ENCODE data around the gene MTARC1.

MTARC1 gene

GRCh38 chr1:220833436-220833835, 46.7 kb downstream of the MTARC1 start:
- DNase-seq (ENCODE audit: low read depth in 2 of 2): no peak

DNA sequence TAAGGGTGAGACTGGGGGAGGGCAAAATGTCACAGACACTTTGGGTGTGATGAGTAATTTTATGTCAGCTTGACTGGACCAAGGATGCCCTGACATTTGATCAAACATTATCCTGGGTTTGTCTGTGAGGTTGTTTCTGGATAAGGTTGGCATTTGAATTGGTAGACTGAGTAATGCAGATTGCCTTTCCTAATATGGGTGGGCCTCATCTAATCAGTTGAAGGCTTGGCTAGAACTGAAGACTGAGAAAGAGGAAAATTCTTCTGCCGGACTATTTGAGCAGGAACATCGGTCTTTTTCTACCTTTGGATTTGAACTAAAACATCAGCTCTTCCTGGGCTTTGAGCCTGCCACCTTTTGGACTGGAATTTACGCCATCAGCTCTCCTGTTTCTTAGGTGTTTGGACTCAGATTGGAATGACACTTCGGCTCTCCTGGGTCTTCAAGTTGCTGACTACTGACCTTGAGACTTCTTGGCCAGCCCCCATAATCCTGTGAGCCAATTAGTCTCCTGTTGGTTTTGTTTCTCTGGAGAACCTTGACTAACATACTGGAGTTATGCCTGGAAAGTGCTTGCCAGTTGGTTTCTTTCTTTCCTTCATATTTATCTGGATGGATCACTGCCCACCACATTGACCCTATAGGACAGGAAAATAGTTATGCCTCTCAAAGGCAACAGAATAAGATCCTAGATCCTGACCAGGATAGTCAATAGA, 47.6 kb downstream of the MTARC1 start:
- no peak for DNase-seq (ENCODE audit: low read depth in 2 of 2)

Data from activated CD8-positive, alpha-beta memory T cell treated with anti-CD3 and anti-CD28 coated beads for 4 hours (primary cell).